Heart left ventricle (tissue), 13 donors: ENCODE measurements around the gene LRRC58.

Experiments used
- CTCF ChIP-seq, 12 donors: fragments of 200-600 bp; sonication (generic) in 4 of 12; IDR thresholded peaks; one replicate each; pipeline versions ENCODE4 v1.5.0 to v1.8.0; 2018 to 2022; ENCODE audit warnings: antibody characterized with exemption in 12 of 12, mild to moderate bottlenecking in 5 of 12
- POLR2A ChIP-seq, 2 donors: fragments of 450-650 bp; IDR thresholded peaks; one replicate each; pipeline ENCODE4 v1.6.1; 2017; ENCODE audit warnings: antibody characterized with exemption in 2 of 2, mild to moderate bottlenecking in 2 of 2, moderate library complexity in 2 of 2
- donor health status: ischemic (EF 13 %, LVEDD 7.1; RV severe dilation, severe dysfunction).
- donor health status: DM: no; HTN: yes; CAD: no.
- donor health status: DM: no; HTN: no; CAD: no.
- donor health status: ischemic (EF 25% LVEDD 6.9; RV normal size, moderate dysfunction).
- donor health status: ischemic (EF 25% LVEDD 5.7; RV mildly dilated, moderate dysfunction).
- donor health status: ischemic (EF 35%, LVEDD 5.7; RV mildly dilated, moderate dysfunction).
- donor health status: nonischemic (EF 11% LVEDD 7.7; RV severe dilation, severe dysfunction).
- donor health status: DM: yes; HTN: yes; CAD: no.
- donor health status: PGD.
- donor health status: ischemic (EF 29% LVEDD 5.4; RV normal size, mild dysfunction).
- donor health status: nonischemic (EF 23%, LVEDD 6.1; RV moderate dilation, normal function).

GRCh38 chr3:120332646-120333045, 16.5 kb downstream of the LRRC58 start:
- TF ChIP-seq CTCF (IDR thresholded peaks at IDR 0.05) (no peak), POLR2A (IDR thresholded peaks at IDR 0.05) (no peak)
